NB4 (cell line): ENCODE results near the gene MGAM2.

ENCODE experiments used
- CTCF ChIP-seq: IDR thresholded peaks from one replicate; pipeline ENCODE4 v1.5.1; 2012; ENCODE audit warnings: low read depth, low read length
- MYC ChIP-seq: IDR thresholded peaks from 2 replicates; pipeline ENCODE4 v1.6.1; 2011; ENCODE audit warnings: low read depth, low read length
- POLR2A ChIP-seq: IDR thresholded peaks from 2 replicates; pipeline ENCODE4 v1.6.1; 2011; ENCODE audit warnings: mild to moderate bottlenecking; ENCODE audit not compliant: insufficient read length; ENCODE audit errors: extremely low read depth

- TF ChIP-seq CTCF = no peak
- no peak for TF ChIP-seq POLR2A
- TF ChIP-seq MYC = no peak
These were observed 2.7 kb downstream of the MGAM2 start for GRCh38 chr7:142114207-142114606.
